CD4-positive, CD25-positive, alpha-beta regulatory T cell (primary cell): ENCODE measurements around the gene METTL27. TPM values are rescaled to one million over a fixed set of nuclear protein-coding genes. Genes with fewer than 3 reads are reported as not detected.
A peak's percentile ranks its signal among the peaks of the same experiment; 100 is the strongest.

Experiments used
- ATAC-seq, 2 donors: fragments of 150-1000 bp; cut with Tn5 transposase; one replicate each; pipeline ENCODE4 v1.10.0; 2021; ENCODE audit warnings: low read depth in 2 of 2, moderate number of reproducible peaks in 2 of 2, moderate library complexity in 1 of 2
- DNase-seq, 3 donors: peaks; one replicate each; pipeline versions ENCODE4 v3.0.0 to v3.0.0-alpha.2; 2012 to 2022; ENCODE audit warnings: mixed read lengths in 1 of 3
- H3K27ac ChIP-seq: one replicate; pipeline ENCODE4 v1.7.0; 2013; ENCODE audit warnings: mild to moderate bottlenecking, low read length; ENCODE audit not compliant: insufficient read depth, poor library complexity, severe bottlenecking
- H3K27me3 ChIP-seq: one replicate; pipeline ENCODE4 v1.7.0; 2013; ENCODE audit warnings: low read length; ENCODE audit not compliant: control insufficient read depth, insufficient read depth
- H3K36me3 ChIP-seq: one replicate; pipeline ENCODE4 v1.7.0; 2013; ENCODE audit warnings: mild to moderate bottlenecking, low read length, moderate library complexity; ENCODE audit not compliant: control insufficient read depth, insufficient read depth
- H3K4me1 ChIP-seq: 2 replicates; pipeline ENCODE4 v1.7.0; 2013; ENCODE audit warnings: mild to moderate bottlenecking, low read length; ENCODE audit not compliant: insufficient read depth, control insufficient read depth, poor library complexity, severe bottlenecking
- H3K4me3 ChIP-seq: one replicate; pipeline ENCODE4 v1.7.0; 2013; ENCODE audit warnings: low read depth, mild to moderate bottlenecking, low read length, moderate library complexity
- H3K9me3 ChIP-seq, 2 experiments: 1 replicate in 1 of 2; 2 replicates in 1 of 2; pipeline ENCODE4 v1.7.0; 2013; ENCODE audit warnings: low read length in 2 of 2, mild to moderate bottlenecking in 1 of 2, moderate library complexity in 1 of 2; ENCODE audit not compliant: control insufficient read depth in 2 of 2
- H3K27ac Mint-ChIP-seq, 3 donors: one replicate each; pipeline ENCODE4 v1.8.0; 2020 to 2022; ENCODE audit warnings: mild to moderate bottlenecking in 3 of 3, mixed read lengths in 3 of 3, moderate library complexity in 2 of 3
- H3K27me3 Mint-ChIP-seq: one replicate; pipeline ENCODE4 v1.8.0; 2022; ENCODE audit warnings: mild to moderate bottlenecking, mixed read lengths
- H3K36me3 Mint-ChIP-seq: one replicate; pipeline ENCODE4 v1.8.0; 2020; ENCODE audit warnings: mixed read lengths
- H3K4me1 Mint-ChIP-seq, 4 donors: one replicate each; pipeline ENCODE4 v1.8.0; 2020 to 2022; ENCODE audit warnings: mixed read lengths in 4 of 4, mild to moderate bottlenecking in 1 of 4
- H3K4me3 Mint-ChIP-seq, 4 donors: one replicate each; pipeline ENCODE4 v1.8.0; 2020 to 2022; ENCODE audit warnings: mild to moderate bottlenecking in 4 of 4, mixed read lengths in 4 of 4, moderate library complexity in 3 of 4
- H3K9me3 Mint-ChIP-seq, 7 donors: one replicate each; pipeline ENCODE4 v1.8.0; 2020 to 2022; ENCODE audit warnings: mixed read lengths in 7 of 7, mild to moderate bottlenecking in 3 of 7, moderate library complexity in 2 of 7
- polyA plus RNA-seq, 4 donors: library from polyadenylated mRNA; unstranded; fragments of 300-500 nt; fragmentation: Illumina TruSeq; gene quantifications; one replicate each; pipeline ENCODE4 v1.2.3, GENCODE V29; 2021
- total RNA-seq: library from RNA; stranded (reverse); gene quantifications from one replicate; pipeline ENCODE4 v1.2.3, GENCODE V29; 2022

METTL27 gene
- total and polyA plus RNA-seq, 5 donors from 2014 or later: 1.1 to 29.1 (median 2.9) TPM

GRCh38 chr7:73828107-73828803 is 14.1 kb downstream of the METTL27 start:
- Mint-ChIP-seq H3K4me3 (peak overlapping the region in 3 of 4 donors; percentile 48 to 85 (median 50)), H3K36me3 (no peaks in the 10 kb centered on the region), H3K4me1 (peaks cover 14 to 51% (median 35%) of the 10 kb centered on the region in 4 donors), H3K27me3 (peaks cover 5% of the 10 kb centered on the region), H3K27ac (peak overlapping the region; percentile 9 to 93 (median 88)), H3K9me3 (peaks cover 0 to 3% (median 0%) of the 10 kb centered on the region in 7 donors)
- Histone ChIP-seq H3K4me1 (peaks cover 38% of the 10 kb centered on the region), H3K36me3 (no peaks in the 10 kb centered on the region), H3K4me3 (no peak overlapping the region), H3K27ac (peak overlapping the region; percentile 47), H3K27me3 (no peaks in the 10 kb centered on the region), H3K9me3 (no peaks in the 10 kb centered on the region)
- DNase-seq (peak in 1 of 3 donors; percentile 50), ATAC-seq (peak; percentile 61 to 73)

GRCh38 chr7:73827567-73828106 is 14.7 kb downstream of the METTL27 start:
- DNase-seq (peak in 1 of 3 donors; percentile 24), ATAC-seq (no peak)
- no peak overlapping the region for H3K27ac ChIP-seq
- no peaks in the 10 kb centered on the region for H3K27me3 ChIP-seq
- Mint-ChIP-seq H3K36me3 (no peaks in the 10 kb centered on the region), H3K4me3 (peak overlapping the region in 3 of 4 donors; percentile 50 to 85 (median 79)), H3K27me3 (peaks cover 5% of the 10 kb centered on the region), H3K27ac (peak overlapping the region; percentile 38 to 93 (median 60)), H3K9me3 (peaks cover 0 to 3% (median 0%) of the 10 kb centered on the region in 7 donors), H3K4me1 (peaks cover 14 to 56% (median 37%) of the 10 kb centered on the region in 4 donors)
- H3K4me3 ChIP-seq: no peak overlapping the region
- peaks cover 44% of the 10 kb centered on the region for H3K4me1 ChIP-seq
- H3K36me3 ChIP-seq: no peaks in the 10 kb centered on the region
- no peaks in the 10 kb centered on the region for H3K9me3 ChIP-seq

GRCh38 chr7:73824986-73825385 is 17.3 kb downstream of the METTL27 start:
- Histone ChIP-seq H3K27ac (peak overlapping the region; percentile 74), H3K4me3 (no peak overlapping the region), H3K36me3 (no peaks in the 10 kb centered on the region), H3K27me3 (no peaks in the 10 kb centered on the region), H3K9me3 (no peaks in the 10 kb centered on the region), H3K4me1 (peaks cover 46% of the 10 kb centered on the region)
- Mint-ChIP-seq H3K4me1 (peaks cover 14 to 62% (median 36%) of the 10 kb centered on the region in 4 donors), H3K36me3 (no peaks in the 10 kb centered on the region), H3K9me3 (peaks cover 0 to 3% (median 0%) of the 10 kb centered on the region in 7 donors), H3K27ac (peak overlapping the region; percentile 81 to 86 (median 84)), H3K4me3 (peak overlapping the region in 1 of 4 donors; percentile 66), H3K27me3 (peaks cover 7% of the 10 kb centered on the region)
- ATAC-seq (no peak), DNase-seq (no peak)

- DNase-seq: peak in 2 of 3 donors; percentile 48 to 60
- H3K36me3 ChIP-seq: no peaks in the 10 kb centered on the region
- H3K36me3 Mint-ChIP-seq: no peaks in the 10 kb centered on the region
- peak overlapping the region in 3 of 4 donors; percentile 13 to 62 (median 38) for H3K4me3 Mint-ChIP-seq
- ATAC-seq: peak; percentile 66
- no peak overlapping the region for H3K4me3 ChIP-seq
- peak overlapping the region; percentile 74 for H3K27ac ChIP-seq
- peaks cover 11% of the 10 kb centered on the region for H3K27me3 Mint-ChIP-seq
- peaks cover 14 to 55% (median 32%) of the 10 kb centered on the region in 4 donors for H3K4me1 Mint-ChIP-seq
- H3K9me3 Mint-ChIP-seq: peaks cover 0 to 3% (median 0%) of the 10 kb centered on the region in 7 donors
- H3K4me1 ChIP-seq: peaks cover 41% of the 10 kb centered on the region
- no peaks in the 10 kb centered on the region for H3K27me3 ChIP-seq
- H3K9me3 ChIP-seq: no peaks in the 10 kb centered on the region
- peak overlapping the region; percentile 81 to 86 (median 84) for H3K27ac Mint-ChIP-seq
Measured at GRCh38 chr7:73823873-73824592, 18.3 kb downstream of the METTL27 start.

- Mint-ChIP-seq H3K27me3 (peaks cover 12% of the 10 kb centered on the region), H3K27ac (peak overlapping the region; percentile 81 to 84 (median 84)), H3K36me3 (no peaks in the 10 kb centered on the region), H3K4me3 (peak overlapping the region in 1 of 4 donors; percentile 62), H3K9me3 (peaks cover 0 to 3% (median 0%) of the 10 kb centered on the region in 7 donors), H3K4me1 (peaks cover 12 to 47% (median 26%) of the 10 kb centered on the region in 4 donors)
- Histone ChIP-seq H3K9me3 (no peaks in the 10 kb centered on the region), H3K4me3 (no peak overlapping the region), H3K36me3 (no peaks in the 10 kb centered on the region), H3K4me1 (peaks cover 39% of the 10 kb centered on the region), H3K27me3 (no peaks in the 10 kb centered on the region), H3K27ac (peak overlapping the region; percentile 74)
- ATAC-seq (no peak), DNase-seq (no peak)
Measured at GRCh38 chr7:73823257-73823656, 19.1 kb downstream of the METTL27 start.

GRCh38 chr7:73822319-73823173 is 19.8 kb downstream of the METTL27 start:
- Mint-ChIP-seq H3K27me3 (peaks cover 17% of the 10 kb centered on the region), H3K4me1 (peaks cover 8 to 41% (median 20%) of the 10 kb centered on the region in 4 donors), H3K9me3 (peaks cover 0 to 3% (median 0%) of the 10 kb centered on the region in 7 donors), H3K27ac (peak overlapping the region in 2 of 3 donors; percentile 76 to 84), H3K4me3 (peak overlapping the region in 1 of 4 donors; percentile 64), H3K36me3 (no peaks in the 10 kb centered on the region)
- DNase-seq (no peak), ATAC-seq (no peak)
- no peak overlapping the region for H3K4me3 ChIP-seq
- no peaks in the 10 kb centered on the region for H3K27me3 ChIP-seq
- peaks cover 33% of the 10 kb centered on the region for H3K4me1 ChIP-seq
- H3K36me3 ChIP-seq: no peaks in the 10 kb centered on the region
- no peak overlapping the region for H3K27ac ChIP-seq
- H3K9me3 ChIP-seq: no peaks in the 10 kb centered on the region
